HG02852 (cell line): ENCODE measurements around the gene DHX9.

Source experiments
- ATAC-seq: cut with Tn5 transposase; IDR thresholded peaks from one replicate; pipeline ENCODE4 v1.9.1; 2021; ENCODE audit warnings: mild to moderate bottlenecking, moderate library complexity; ENCODE audit not compliant: unreplicated experiment

DHX9 gene

DNA sequence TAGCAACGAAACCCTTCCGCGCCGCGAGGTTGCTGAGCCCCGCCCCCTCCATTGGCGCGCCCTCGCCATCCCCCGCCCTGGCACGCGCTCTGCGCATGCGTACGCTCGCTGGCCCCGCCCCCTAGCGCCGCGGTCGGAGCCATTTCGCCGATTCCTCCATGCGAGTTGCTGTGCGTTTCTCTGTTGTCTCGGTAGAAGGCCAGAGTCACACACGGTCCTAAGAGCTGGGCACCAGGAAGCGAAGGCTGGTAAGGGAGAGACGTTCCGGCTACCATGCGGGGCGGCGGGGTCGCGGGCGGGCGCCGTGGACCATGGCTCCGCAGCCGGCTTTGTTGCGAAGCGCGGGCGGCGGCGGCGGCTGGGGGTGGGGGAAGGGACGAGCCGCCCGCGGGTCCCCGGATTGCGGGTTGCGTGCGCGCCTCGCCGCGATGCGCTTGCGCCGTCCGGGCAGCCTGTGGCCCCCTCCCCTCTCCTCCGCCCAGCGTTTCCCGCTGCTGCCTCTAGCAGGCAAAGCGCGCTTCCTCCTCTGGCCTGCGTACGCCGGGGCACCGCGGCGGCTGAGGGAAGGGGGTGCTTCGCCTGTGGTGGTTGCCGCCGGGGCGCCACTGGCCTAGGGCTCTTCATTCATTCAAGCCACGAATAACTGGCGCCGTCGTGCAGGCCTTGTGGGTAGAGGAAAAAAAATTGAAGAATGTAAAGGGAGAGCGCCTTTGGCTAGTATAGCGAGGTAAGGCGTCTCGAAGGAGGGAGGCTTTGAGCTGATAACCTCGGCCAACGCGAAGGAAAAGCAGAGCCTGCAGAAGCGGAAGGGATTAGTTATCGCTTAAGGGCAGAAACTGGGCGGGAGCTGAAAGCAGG is at the start of gene DHX9:
TSS of gene DHX9 (plus strand) at position 139 of the 858 bp plus-strand sequence. CDS start 3,220 bp downstream, outside the sequence.
- peak; percentile 72 for ATAC-seq

GRCh38 chr1:182791281-182792179 is 47.6 kb upstream of the DHX9 start:
- no peak for ATAC-seq

- no peak for ATAC-seq
These were observed 45.1 kb upstream of the DHX9 start for GRCh38 chr1:182794091-182794490.

DNA sequence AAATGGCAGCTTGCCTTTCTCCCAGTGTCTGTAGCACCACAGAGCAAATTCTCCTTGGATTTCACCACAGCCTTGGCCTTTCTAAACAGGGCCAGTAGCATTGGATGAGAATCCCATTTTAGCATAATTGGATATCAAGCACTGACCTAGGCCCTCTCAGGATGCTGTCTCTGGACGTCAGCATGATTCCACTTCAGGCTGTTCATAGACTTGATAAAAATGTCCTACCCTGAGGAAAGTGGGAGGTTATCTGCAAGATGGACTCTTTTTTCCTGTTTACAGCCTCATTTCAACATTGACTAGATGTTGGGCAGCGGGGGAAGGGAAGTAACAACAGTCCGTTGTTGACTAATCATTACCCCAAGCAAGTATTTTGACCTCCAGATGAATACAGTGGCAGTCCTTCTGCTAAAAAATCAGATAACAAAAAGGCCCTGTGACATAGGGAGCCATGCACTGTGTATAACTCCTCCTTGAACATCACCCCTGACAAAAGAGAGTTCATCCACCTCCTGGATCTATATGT is 44.4 kb upstream of the DHX9 start:
- no peak for ATAC-seq

DNA sequence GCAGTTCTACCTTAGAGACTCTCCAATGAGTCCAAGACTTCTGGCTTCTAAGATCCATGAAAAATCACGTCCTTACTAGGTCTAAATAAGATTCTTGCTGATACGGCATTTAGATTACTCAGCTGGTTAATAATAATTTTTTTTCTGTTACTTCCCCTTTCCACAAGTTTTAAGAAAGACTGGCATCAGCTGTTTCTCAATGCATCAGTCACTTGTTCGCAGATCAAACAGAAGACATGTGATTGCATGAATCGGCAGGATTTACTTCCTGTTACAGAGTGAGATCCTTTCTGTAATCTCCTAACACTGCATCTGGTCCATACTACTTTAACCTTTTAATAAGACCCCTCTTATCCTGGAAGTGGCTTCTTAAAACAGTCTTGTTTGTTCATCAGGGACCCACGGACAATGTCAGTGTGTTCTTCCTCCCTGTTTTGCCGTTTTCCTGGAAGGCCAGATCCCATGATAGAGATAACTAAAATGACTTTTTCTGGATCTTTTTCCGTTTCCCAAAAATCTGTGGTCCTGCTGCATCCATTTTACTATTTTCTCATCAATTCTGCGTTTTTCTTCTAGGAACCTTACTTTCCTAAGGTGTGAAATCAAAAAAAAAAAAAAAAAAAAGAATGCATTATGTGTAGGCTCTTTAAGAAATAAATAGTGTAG is 43.5 kb upstream of the DHX9 start:
- ATAC-seq = no peak

DNA sequence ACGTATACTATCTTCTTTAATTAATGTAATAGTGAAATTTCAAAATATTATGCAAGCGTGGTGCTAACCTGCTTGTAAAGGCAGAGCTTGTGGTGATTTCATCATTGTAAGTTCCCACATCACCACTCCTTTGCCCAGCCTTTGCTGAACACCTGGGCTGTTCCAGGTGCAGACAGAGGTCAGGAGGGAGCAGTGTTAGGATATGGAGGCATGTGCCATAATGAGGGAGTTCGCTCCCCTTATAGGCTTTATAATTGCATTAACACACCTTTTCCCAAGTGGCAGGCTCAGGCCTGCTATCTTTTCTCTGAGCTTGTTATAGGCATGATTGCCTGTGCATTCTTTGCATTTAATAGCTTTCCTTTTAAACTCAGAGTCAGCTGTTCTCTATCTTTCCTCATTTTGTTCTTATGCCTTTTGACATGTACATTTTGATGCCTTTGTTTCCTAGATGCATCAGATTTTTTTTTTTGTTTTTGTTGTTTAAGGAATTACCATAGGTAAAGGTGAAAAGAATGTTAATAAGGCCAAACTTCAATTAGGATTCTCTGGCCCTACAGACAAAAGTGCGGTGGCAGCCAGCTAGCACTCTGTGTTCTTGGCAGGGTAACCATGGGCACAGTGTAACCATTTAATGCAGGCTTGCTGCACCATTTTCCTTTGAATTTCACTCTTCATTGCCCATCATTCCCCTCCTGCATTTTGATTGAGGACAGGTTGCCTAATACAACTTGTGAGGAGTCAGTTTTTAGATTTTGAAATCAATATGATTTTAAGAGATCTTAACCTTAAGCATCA is 36.9 kb upstream of the DHX9 start:
- no peak for ATAC-seq

DNA sequence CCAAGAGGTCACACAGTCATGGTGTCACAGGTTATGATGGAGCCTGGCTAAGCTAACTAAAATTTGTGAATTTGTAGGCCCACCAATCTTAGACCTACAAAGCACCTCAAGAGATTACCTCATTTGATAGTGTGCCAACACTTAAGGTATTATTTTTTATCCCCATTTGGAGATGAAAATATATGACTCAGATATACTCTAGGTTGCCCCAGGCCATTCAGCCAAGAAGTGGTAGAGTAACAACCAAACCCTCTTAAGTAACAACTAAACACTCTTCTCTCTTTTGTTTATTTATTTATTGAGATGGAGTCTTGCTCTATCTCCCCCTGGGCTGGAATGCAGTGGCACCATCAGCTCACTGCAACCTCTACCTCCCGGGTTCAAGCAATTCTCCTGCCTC is 35.3 kb upstream of the DHX9 start:
- ATAC-seq = no peak

DNA sequence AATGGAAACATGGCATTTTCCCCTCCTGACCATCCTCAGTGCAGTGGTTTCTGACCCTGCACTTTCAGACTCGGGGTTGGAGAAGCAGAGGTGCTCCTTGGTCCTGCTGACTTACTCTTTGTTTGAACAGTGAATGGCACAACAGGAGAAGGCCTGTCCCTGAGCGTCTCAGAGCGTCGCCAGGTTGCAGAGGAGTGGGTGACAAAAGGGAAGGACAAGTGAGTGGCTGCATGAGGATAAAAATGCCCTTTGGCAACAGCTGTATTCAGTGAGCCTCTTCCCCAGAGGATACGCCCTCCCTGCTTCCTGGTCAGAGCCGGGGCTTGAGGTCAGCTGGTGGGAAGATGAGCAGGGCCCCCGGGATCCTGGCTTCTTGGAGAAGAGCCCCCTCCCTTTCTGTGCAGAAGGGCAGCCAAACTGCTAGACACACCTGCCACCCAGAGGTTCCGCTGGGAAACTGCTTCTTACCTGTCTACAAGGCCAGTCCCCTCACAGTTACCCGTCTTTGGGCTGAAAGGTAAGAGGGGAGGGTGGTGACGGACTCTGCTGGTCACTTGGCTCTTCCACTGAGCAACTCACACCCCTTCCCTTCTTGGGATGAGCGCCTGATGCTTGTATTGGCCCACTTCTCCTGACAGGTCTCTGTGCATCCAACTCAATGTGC is 33.0 kb upstream of the DHX9 start:
- no peak for ATAC-seq

DNA sequence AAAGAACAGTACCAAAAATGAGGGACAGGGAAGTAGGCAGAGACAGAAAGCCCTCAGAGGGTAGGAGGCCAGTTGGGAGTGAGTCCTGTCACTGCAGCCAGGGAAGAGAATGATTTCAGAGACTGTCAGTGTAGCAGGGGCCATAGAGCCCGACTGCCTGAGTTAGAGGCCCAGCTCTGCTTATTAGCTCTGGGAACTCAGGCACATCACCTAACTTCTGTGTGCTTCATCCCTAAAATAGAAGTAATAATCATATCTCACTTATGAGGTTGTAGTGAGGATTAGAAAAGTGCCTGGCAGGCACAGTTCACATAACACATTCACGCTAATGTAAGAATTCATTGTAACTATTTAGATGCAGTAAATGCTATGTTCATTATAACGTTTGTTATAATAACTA is 31.2 kb upstream of the DHX9 start:
- no peak for ATAC-seq

DNA sequence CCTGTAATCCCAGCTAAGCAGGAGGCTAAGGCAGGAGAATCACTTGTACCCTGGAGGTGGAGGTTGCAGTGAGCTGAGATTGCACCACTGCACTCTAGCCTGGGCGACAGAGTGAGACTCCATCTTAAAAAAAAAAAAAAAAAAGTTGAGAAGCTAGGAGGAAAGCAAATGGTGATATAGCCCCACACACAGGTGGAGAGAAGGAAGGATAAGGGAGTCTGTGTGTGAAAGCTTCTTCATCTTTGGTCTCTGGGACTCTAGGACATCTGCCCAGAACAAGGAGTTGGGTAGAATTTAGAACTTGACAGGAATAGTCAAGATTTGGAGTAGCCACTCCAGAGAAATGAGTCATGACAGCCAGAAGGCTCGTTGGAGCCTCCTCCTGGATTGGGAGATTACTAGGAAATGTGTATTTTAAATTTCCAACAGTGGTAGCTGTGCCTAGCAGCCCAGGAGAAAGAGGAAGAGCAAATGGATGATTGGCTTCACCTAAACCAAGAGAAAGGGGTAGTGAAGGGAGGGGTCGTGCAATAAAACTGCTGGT is 29.7 kb upstream of the DHX9 start:
- no peak for ATAC-seq

DNA sequence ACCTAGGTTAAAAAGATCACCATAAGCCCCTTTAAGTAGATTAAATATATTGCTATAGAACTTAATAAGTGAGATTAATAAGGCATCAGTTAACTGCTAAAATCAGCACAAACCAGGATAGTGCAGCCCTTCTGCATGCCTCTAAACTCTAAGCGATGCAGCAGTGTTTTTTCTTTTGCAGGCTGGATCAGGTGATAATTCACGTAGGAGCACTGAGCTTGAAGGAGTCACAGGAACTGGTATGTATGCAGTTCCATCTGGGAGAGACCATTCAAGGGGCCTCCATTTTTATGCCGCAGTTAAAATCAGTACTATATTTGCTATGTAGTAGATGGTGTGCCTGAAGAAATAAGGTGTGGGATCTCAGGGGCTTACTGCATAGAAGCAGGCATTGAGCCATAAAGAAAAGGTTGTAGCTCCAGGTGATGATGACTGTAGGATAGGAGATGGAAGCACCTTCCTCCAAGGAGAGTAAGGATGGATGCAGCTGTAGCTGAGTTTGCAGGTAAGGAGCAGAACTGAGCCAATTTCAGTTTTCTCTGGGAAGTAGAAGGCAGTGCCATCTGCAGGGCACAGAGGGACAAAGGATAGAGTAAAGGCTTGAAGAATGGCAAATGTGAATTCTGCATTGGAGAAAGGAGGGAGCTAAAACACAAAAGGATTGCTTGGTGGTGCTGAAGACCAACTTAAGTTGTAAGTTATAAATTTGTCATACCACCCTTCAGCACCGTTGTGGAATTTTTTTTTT is 27.0 kb upstream of the DHX9 start:
- no peak for ATAC-seq

DNA sequence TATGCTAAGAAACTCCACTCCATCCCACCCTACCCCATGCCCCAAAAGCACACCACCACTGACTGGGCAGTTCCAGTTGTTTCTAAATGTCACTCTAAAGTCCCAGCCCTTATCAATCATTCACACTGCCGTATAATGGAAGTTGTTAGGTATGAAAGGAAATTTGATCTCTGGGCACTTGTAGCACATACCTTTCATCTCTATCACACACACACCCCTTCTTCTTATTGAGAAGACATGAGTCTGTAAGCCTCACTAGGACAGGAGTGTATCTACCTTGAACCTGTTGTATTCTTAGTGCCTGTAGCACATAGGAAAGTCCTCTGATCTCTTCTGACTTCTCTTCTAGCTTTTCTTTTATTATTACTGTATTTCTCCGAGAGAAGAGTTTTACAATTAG is 22.3 kb upstream of the DHX9 start:
- no peak for ATAC-seq

- no peak for ATAC-seq
These were observed 21.3 kb upstream of the DHX9 start for GRCh38 chr1:182817802-182818201.

GRCh38 chr1:182823220-182823619 is 15.9 kb upstream of the DHX9 start:
- no peak for ATAC-seq

GRCh38 chr1:182826892-182827291 is 12.3 kb upstream of the DHX9 start:
- ATAC-seq = no peak

GRCh38 chr1:182829285-182829932 is 9.7 kb upstream of the DHX9 start:
- ATAC-seq = peak; percentile 48

DNA sequence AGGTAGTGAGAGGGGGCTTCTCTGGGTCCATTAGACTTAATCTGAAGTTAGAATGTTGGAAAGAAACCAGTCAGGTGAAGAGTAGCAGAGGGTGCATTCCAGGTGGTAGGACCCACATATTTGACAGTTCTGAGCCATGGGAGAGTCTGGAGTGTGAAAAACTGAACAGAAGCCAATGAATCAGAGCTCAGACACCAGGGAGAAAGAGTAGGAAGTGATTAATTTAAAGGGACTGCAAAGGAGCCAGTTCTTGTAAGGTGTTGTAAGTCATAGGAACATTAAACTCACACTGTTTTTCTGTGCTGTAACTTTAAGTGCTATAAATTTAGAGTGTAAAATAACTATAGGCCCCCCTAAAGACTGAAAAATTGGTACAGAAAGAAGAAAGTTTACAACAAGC is 5.9 kb upstream of the DHX9 start:
- ATAC-seq = no peak

DNA sequence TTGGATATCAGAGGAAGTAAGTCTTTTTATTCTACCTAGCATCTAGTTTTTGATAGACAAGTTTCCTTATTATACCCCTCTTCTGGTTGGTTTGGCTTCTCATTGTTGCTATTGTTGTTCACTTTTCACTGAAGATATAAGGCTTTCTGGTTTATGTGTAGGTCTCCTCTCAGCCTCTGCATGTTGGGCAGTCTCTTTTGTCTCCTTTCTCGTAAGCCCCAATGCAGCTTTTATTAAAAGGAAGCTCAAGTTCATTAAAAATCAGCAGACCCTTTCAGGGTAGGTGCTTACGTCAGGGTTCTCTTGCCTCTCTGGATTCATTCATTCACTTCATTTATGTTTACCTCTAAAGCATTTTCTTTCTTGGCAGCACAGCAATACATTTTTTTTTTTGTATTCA is 4.8 kb upstream of the DHX9 start:
- ATAC-seq = no peak
